Neural cell (in vitro differentiated cells): ENCODE measurements around the gene CASP6.

Experiments
- EP300 ChIP-seq: fragments of 450-650 bp; conservative IDR thresholded peaks from 2 replicates; pipeline ENCODE4 v1.6.1; 2014; ENCODE audit warnings: antibody characterized with exemption, mild to moderate bottlenecking, moderate library complexity; ENCODE audit not compliant: poor library complexity, severe bottlenecking
- EZH2 ChIP-seq: fragments of 200-600, 300-800 bp; shearing (Covaris generic), sonication (generic); IDR thresholded peaks from 2 replicates; pipeline ENCODE4 v1.6.1; 2014; ENCODE audit warnings: antibody characterized with exemption, low read length, borderline replicate concordance, mild to moderate bottlenecking; ENCODE audit not compliant: insufficient read depth, poor library complexity, severe bottlenecking
- POLR2AphosphoS5 ChIP-seq: IDR thresholded peaks from 2 replicates; pipeline ENCODE4 v1.6.1; 2012
- RAD21 ChIP-seq: fragments of 450-650 bp; conservative IDR thresholded peaks from 2 replicates; pipeline ENCODE4 v1.6.1; 2014; ENCODE audit warnings: antibody characterized with exemption, mild to moderate bottlenecking, moderate library complexity
- REST ChIP-seq: IDR thresholded peaks from 2 replicates; pipeline ENCODE4 v1.6.1; 2012; ENCODE audit warnings: borderline replicate concordance
- SMC3 ChIP-seq: fragments of 450-650 bp; conservative IDR thresholded peaks from 2 replicates; pipeline ENCODE4 v1.6.1; 2014; ENCODE audit warnings: antibody characterized with exemption, mild to moderate bottlenecking, moderate library complexity; ENCODE audit not compliant: poor library complexity
- TAF1 ChIP-seq: IDR thresholded peaks from 2 replicates; pipeline ENCODE4 v1.6.1; 2012; ENCODE audit warnings: low read depth
- TF ChIP-seq, protein P1 (sequence below): fragments of 450-650 bp; IDR thresholded peaks from 2 replicates; pipeline ENCODE4 v1.5.1; 2014; ENCODE audit warnings: antibody characterized with exemption, mild to moderate bottlenecking, moderate library complexity; ENCODE audit not compliant: poor library complexity, severe bottlenecking

GRCh38 chr4:109702950-109703663 lies at the start of gene CASP6:
- TF ChIP-seq, protein P1, sequence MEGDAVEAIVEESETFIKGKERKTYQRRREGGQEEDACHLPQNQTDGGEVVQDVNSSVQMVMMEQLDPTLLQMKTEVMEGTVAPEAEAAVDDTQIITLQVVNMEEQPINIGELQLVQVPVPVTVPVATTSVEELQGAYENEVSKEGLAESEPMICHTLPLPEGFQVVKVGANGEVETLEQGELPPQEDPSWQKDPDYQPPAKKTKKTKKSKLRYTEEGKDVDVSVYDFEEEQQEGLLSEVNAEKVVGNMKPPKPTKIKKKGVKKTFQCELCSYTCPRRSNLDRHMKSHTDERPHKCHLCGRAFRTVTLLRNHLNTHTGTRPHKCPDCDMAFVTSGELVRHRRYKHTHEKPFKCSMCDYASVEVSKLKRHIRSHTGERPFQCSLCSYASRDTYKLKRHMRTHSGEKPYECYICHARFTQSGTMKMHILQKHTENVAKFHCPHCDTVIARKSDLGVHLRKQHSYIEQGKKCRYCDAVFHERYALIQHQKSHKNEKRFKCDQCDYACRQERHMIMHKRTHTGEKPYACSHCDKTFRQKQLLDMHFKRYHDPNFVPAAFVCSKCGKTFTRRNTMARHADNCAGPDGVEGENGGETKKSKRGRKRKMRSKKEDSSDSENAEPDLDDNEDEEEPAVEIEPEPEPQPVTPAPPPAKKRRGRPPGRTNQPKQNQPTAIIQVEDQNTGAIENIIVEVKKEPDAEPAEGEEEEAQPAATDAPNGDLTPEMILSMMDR: peak; percentile 83
- TF ChIP-seq POLR2AphosphoS5: peak; percentile 13
- peak; percentile 25 for TF ChIP-seq EP300
- TF ChIP-seq RAD21: peak; percentile 67
- TF ChIP-seq SMC3: peak; percentile 76
- peak; percentile 59 for TF ChIP-seq TAF1
- no peak for TF ChIP-seq REST
- no peak for TF ChIP-seq EZH2
